ENCODE data around the gene GNAL. TPM values are rescaled to one million over a fixed set of nuclear protein-coding genes. Genes with fewer than 3 reads are reported as not detected.

Gene GNAL
- total RNA-seq, 1 donor from 2014 or later = 0.40 TPM

DNA sequence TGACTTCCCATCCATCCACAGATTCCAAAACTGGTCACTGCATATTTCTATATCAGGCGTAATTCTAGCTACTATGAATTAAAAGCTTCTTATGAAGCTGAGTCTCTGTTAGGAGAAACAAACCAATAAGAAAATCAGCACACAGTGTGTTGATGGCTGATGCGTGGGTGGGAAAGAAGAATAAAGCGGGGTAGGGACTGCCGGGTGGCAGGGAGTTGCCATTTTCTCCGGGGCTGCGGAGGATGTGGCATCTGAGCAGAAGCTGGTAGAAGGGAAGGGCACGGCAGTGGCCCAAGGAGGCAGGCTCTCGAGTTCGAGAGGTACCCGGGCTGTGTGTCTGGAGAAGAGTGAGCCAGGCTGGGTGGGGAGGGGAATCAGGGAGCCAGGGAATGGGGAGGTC is 113.5 kb downstream of the GNAL start:
- DNase-seq = no peak
- Mint-ChIP-seq H3K36me3 (ENCODE audit: low read depth) (no peaks in the 10 kb centered on the region), H3K4me1 (peaks cover 4% of the 10 kb centered on the region), H3K4me3 (no peak overlapping the region), H3K27me3 (peaks cover 3% of the 10 kb centered on the region), H3K9me3 (no peaks in the 10 kb centered on the region), H3K27ac (no peak overlapping the region)
- intact Hi-C loops (cut with micrococcal nuclease) = no loop called here

GRCh38 chr18:11807233-11807632 is 118.2 kb downstream of the GNAL start:
- DNase-seq = no peak
- intact Hi-C loops (cut with micrococcal nuclease) = no loop called here
- no peaks in the 10 kb centered on the region for H3K9me3 Mint-ChIP-seq

GRCh38 chr18:11808001-11808855 is 119.2 kb downstream of the GNAL start:
- Mint-ChIP-seq H3K27ac (no peak overlapping the region), H3K4me1 (no peaks in the 10 kb centered on the region), H3K27me3 (peaks cover 3% of the 10 kb centered on the region), H3K9me3 (no peaks in the 10 kb centered on the region), H3K4me3 (no peak overlapping the region), H3K36me3 (ENCODE audit: low read depth) (no peaks in the 10 kb centered on the region)
- intact Hi-C loops (cut with micrococcal nuclease) = no loop called here
- no peak for DNase-seq

More at GRCh38 chr18:11807233-11807632, 118.2 kb downstream of the GNAL start:
- Mint-ChIP-seq H3K27me3 (peaks cover 3% of the 10 kb centered on the region), H3K4me3 (no peak overlapping the region), H3K27ac (no peak overlapping the region), H3K4me1 (no peaks in the 10 kb centered on the region), H3K36me3 (ENCODE audit: low read depth) (no peaks in the 10 kb centered on the region)

GRCh38 chr18:11809895-11810294 is 120.8 kb downstream of the GNAL start:
- DNase-seq = no peak
- intact Hi-C loops (cut with micrococcal nuclease) = no loop called here
- Mint-ChIP-seq H3K9me3 (no peaks in the 10 kb centered on the region), H3K36me3 (ENCODE audit: low read depth) (no peaks in the 10 kb centered on the region), H3K4me1 (no peaks in the 10 kb centered on the region), H3K4me3 (no peak overlapping the region), H3K27me3 (peaks cover 6% of the 10 kb centered on the region), H3K27ac (no peak overlapping the region)

GRCh38 chr18:11810379-11810778 is 121.3 kb downstream of the GNAL start:
- H3K9me3 Mint-ChIP-seq = no peaks in the 10 kb centered on the region
- H3K36me3 Mint-ChIP-seq (ENCODE audit: low read depth) = no peaks in the 10 kb centered on the region
- DNase-seq = no peak
- H3K4me3 Mint-ChIP-seq = no peak overlapping the region
- H3K27ac Mint-ChIP-seq = no peak overlapping the region
- H3K27me3 Mint-ChIP-seq = peaks cover 6% of the 10 kb centered on the region
- intact Hi-C loops (cut with micrococcal nuclease) = no loop called here
- no peaks in the 10 kb centered on the region for H3K4me1 Mint-ChIP-seq

- Mint-ChIP-seq H3K27me3 (peaks cover 3% of the 10 kb centered on the region), H3K27ac (no peak overlapping the region), H3K9me3 (no peaks in the 10 kb centered on the region), H3K4me1 (no peaks in the 10 kb centered on the region), H3K4me3 (no peak overlapping the region), H3K36me3 (ENCODE audit: low read depth) (no peaks in the 10 kb centered on the region)
- no peak for DNase-seq
- intact Hi-C loops (cut with micrococcal nuclease) = no loop called here
Measured at GRCh38 chr18:11811009-11811408, 121.9 kb downstream of the GNAL start.

- Mint-ChIP-seq H3K4me3 (no peak overlapping the region), H3K9me3 (no peaks in the 10 kb centered on the region), H3K36me3 (ENCODE audit: low read depth) (no peaks in the 10 kb centered on the region), H3K4me1 (no peaks in the 10 kb centered on the region), H3K27me3 (peaks cover 5% of the 10 kb centered on the region), H3K27ac (no peak overlapping the region)
- no peak for DNase-seq
- intact Hi-C loops (cut with micrococcal nuclease) = no loop called here
Measured at GRCh38 chr18:11817229-11817628, 128.2 kb downstream of the GNAL start.

GRCh38 chr18:11818486-11819203 is 129.6 kb downstream of the GNAL start:
- intact Hi-C loops (cut with micrococcal nuclease) = no loop called here
- Mint-ChIP-seq H3K4me1 (no peaks in the 10 kb centered on the region), H3K9me3 (no peaks in the 10 kb centered on the region), H3K27ac (peak overlapping the region; percentile 34), H3K27me3 (peaks cover 3% of the 10 kb centered on the region), H3K4me3 (no peak overlapping the region), H3K36me3 (ENCODE audit: low read depth) (no peaks in the 10 kb centered on the region)
- DNase-seq = no peak

GRCh38 chr18:11819938-11820337 is 130.9 kb downstream of the GNAL start:
- Mint-ChIP-seq H3K9me3 (no peaks in the 10 kb centered on the region), H3K4me3 (no peak overlapping the region), H3K27me3 (peaks cover 2% of the 10 kb centered on the region), H3K36me3 (ENCODE audit: low read depth) (no peaks in the 10 kb centered on the region), H3K4me1 (no peaks in the 10 kb centered on the region), H3K27ac (no peak overlapping the region)
- DNase-seq = no peak
- intact Hi-C loops (cut with micrococcal nuclease) = no loop called here

- H3K4me1 Mint-ChIP-seq = no peaks in the 10 kb centered on the region
- intact Hi-C loops (cut with micrococcal nuclease) = no loop called here
- H3K27ac Mint-ChIP-seq = no peak overlapping the region
- H3K36me3 Mint-ChIP-seq (ENCODE audit: low read depth) = no peaks in the 10 kb centered on the region
- no peak for DNase-seq
- no peaks in the 10 kb centered on the region for H3K9me3 Mint-ChIP-seq
- no peak overlapping the region for H3K4me3 Mint-ChIP-seq
- H3K27me3 Mint-ChIP-seq = peaks cover 2% of the 10 kb centered on the region
Measured at GRCh38 chr18:11820697-11821096, 131.6 kb downstream of the GNAL start.

DNA sequence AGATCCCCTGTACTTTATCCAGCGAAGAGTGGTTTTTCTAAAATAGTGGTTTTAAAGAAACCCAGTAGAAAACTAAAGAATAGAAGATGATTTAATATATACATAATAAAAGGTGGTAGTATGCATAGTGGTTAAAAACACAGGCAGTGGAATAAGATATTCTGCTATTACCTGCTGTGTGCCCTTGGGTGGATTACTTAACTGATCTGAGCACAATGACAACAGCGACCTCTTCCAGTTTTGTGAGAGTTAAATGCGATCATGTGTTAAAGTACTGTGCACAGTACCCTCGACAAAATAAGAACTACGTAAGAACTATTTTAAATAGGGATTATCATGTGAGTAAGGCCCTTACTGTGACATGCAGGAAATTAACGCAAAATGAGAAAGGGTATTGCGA is 132.1 kb downstream of the GNAL start:
- no peak overlapping the region for H3K27ac Mint-ChIP-seq
- no peaks in the 10 kb centered on the region for H3K4me1 Mint-ChIP-seq
- no peak for DNase-seq
- H3K9me3 Mint-ChIP-seq = no peaks in the 10 kb centered on the region
- no peak overlapping the region for H3K4me3 Mint-ChIP-seq
- peaks cover 2% of the 10 kb centered on the region for H3K27me3 Mint-ChIP-seq
- intact Hi-C loops (cut with micrococcal nuclease) = no loop called here
- no peaks in the 10 kb centered on the region for H3K36me3 Mint-ChIP-seq (ENCODE audit: low read depth)

GRCh38 chr18:11821643-11822237 is 132.7 kb downstream of the GNAL start:
- no peak overlapping the region for H3K27ac Mint-ChIP-seq
- no peaks in the 10 kb centered on the region for H3K4me1 Mint-ChIP-seq
- intact Hi-C loops (cut with micrococcal nuclease) = no loop called here
- DNase-seq = no peak
- H3K9me3 Mint-ChIP-seq = no peaks in the 10 kb centered on the region
- no peak overlapping the region for H3K4me3 Mint-ChIP-seq
- peaks cover 2% of the 10 kb centered on the region for H3K27me3 Mint-ChIP-seq
- no peaks in the 10 kb centered on the region for H3K36me3 Mint-ChIP-seq (ENCODE audit: low read depth)

DNA sequence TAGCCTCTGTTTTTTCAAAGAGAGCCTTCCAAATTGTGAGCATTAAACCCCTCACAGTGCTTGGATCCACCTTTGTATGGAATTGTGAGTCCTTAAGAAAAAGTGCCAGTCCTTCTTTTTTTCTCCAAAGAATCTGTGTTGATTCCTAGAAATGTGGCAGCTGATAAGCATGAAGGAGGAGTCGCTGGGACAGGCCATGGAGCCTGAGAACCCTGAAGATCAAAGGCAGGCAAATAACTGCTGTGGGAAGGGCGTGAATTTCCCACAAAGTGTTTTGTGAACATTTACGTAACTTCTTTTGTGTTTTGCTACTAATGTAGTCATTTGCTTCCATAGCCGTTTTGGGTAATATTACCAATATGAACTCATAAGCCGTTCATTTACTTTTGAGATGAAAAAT is 134.5 kb downstream of the GNAL start:
- H3K9me3 Mint-ChIP-seq = no peaks in the 10 kb centered on the region
- no peak overlapping the region for H3K4me3 Mint-ChIP-seq
- no peaks in the 10 kb centered on the region for H3K36me3 Mint-ChIP-seq (ENCODE audit: low read depth)
- intact Hi-C loops (cut with micrococcal nuclease) = no loop called here
- H3K27me3 Mint-ChIP-seq = no peaks in the 10 kb centered on the region
- no peak for DNase-seq
- peaks cover 2% of the 10 kb centered on the region for H3K4me1 Mint-ChIP-seq
- no peak overlapping the region for H3K27ac Mint-ChIP-seq

GRCh38 chr18:11826836-11827235 is 137.8 kb downstream of the GNAL start:
- Mint-ChIP-seq H3K27ac (no peak overlapping the region), H3K27me3 (no peaks in the 10 kb centered on the region), H3K9me3 (no peaks in the 10 kb centered on the region), H3K4me1 (peaks cover 2% of the 10 kb centered on the region), H3K4me3 (no peak overlapping the region), H3K36me3 (ENCODE audit: low read depth) (no peaks in the 10 kb centered on the region)
- intact Hi-C loops (cut with micrococcal nuclease) = no loop called here
- DNase-seq = no peak
